Body of pancreas (tissue), 4 donors: Measurements from ENCODE around the gene COBL.

Experiments used
- CTCF ChIP-seq, 7 experiments: fragments of 450-650 bp in 4 of 7; fragments of 200-600 bp in 3 of 7; sonication (generic) in 3 of 7; IDR thresholded peaks; one replicate each; pipeline ENCODE4 v1.5.1; 2016 to 2019; ENCODE audit warnings: antibody characterized with exemption in 7 of 7
- POLR2A ChIP-seq, 3 donors: fragments of 450-650 bp; IDR thresholded peaks; one replicate each; pipeline ENCODE4 v1.6.1; 2016; ENCODE audit warnings: antibody characterized with exemption in 3 of 3, mild to moderate bottlenecking in 2 of 3

GRCh38 chr7:51318886-51319579 is 2.4 kb upstream of the COBL start:
- TF ChIP-seq CTCF (IDR thresholded peaks at IDR 0.05), result no peak
- no peak for TF ChIP-seq POLR2A (IDR thresholded peaks at IDR 0.05)
